Measurements from ENCODE around the gene KCND2.

DNA sequence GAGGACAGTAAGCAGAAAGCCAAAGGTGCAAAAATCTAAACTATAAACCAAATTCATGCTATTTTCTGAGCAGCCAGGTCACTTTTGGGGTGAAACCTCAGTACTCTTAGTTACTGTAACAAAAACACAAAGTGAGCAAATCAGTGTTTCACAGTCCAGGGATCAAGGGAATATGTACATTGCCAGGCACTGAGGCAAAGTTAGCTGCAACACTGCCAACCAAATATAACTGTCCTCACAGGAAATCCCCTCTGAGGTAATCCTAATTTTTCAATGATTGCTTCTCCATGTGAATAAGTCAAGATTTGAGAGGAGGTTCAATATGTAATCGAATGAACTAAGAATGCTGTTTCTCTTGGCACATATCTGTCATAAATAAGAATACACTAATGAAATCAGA is 355.3 kb downstream of the KCND2 start:
- no peak for TF ChIP-seq POLR2A (IDR thresholded peaks at IDR 0.05)
- TF ChIP-seq, protein P1, sequence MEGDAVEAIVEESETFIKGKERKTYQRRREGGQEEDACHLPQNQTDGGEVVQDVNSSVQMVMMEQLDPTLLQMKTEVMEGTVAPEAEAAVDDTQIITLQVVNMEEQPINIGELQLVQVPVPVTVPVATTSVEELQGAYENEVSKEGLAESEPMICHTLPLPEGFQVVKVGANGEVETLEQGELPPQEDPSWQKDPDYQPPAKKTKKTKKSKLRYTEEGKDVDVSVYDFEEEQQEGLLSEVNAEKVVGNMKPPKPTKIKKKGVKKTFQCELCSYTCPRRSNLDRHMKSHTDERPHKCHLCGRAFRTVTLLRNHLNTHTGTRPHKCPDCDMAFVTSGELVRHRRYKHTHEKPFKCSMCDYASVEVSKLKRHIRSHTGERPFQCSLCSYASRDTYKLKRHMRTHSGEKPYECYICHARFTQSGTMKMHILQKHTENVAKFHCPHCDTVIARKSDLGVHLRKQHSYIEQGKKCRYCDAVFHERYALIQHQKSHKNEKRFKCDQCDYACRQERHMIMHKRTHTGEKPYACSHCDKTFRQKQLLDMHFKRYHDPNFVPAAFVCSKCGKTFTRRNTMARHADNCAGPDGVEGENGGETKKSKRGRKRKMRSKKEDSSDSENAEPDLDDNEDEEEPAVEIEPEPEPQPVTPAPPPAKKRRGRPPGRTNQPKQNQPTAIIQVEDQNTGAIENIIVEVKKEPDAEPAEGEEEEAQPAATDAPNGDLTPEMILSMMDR (IDR thresholded peaks at IDR 0.05), result no peak
